CD4-positive, alpha-beta T cell (primary cell): ENCODE results near the gene PTPRN2. TPM values are rescaled to one million over a fixed set of nuclear protein-coding genes. Genes with fewer than 3 reads are reported as not detected.
A peak's percentile ranks its signal among the peaks of the same experiment; 100 is the strongest.

Source experiments
- ATAC-seq: fragments of 200-7000 bp; cut with Tn5 transposase; one replicate; pipeline ENCODE4 v1.10.0; 2022; ENCODE audit warnings: mild to moderate bottlenecking; ENCODE audit not compliant: poor library complexity
- CTCF ChIA-PET: fragments of 350-600 bp; sonication (Branson Sonifier 250); formaldehyde crosslinking; loops from one replicate; lab custom pipeline; 2021; ENCODE audit warnings: antibody characterized with exemption, inconsistent platforms; lab: Charles Lee
- POLR2A ChIA-PET: fragments of 350-600 bp; sonication (Branson Sonifier 250); formaldehyde crosslinking; loops from one replicate; lab custom pipeline; 2021; ENCODE audit warnings: antibody characterized with exemption, inconsistent platforms; lab: Charles Lee
- DNase-seq, 14 experiments: peaks; one replicate each; pipeline ENCODE4 v3.0.0-alpha.2; 2013 to 2020; ENCODE audit warnings: mixed read lengths in 2 of 14
- H3K27ac ChIP-seq, 2 donors: one replicate each; pipeline versions ENCODE4 v1.5.1 to v1.7.0; 2013; ENCODE audit warnings: low read length in 2 of 2, low read depth in 1 of 2, mild to moderate bottlenecking in 1 of 2
- H3K27me3 ChIP-seq, 2 experiments: 1 replicate in 1 of 2; 2 replicates in 1 of 2; pipeline versions ENCODE4 v1.6.1 to v1.7.0; 2013; ENCODE audit warnings: low read length in 2 of 2, control low read depth in 1 of 2, mild to moderate bottlenecking in 1 of 2, moderate library complexity in 1 of 2; ENCODE audit not compliant: insufficient read depth in 2 of 2, control insufficient read depth in 1 of 2
- H3K36me3 ChIP-seq: one replicate; pipeline ENCODE4 v1.6.1; 2013; ENCODE audit warnings: low read length, control low read depth; ENCODE audit not compliant: insufficient read depth
- H3K4me1 ChIP-seq: one replicate; pipeline ENCODE4 v1.6.1; 2013; ENCODE audit warnings: low read length, control low read depth; ENCODE audit not compliant: insufficient read depth
- H3K4me3 ChIP-seq: one replicate; pipeline ENCODE4 v1.5.1; 2013; ENCODE audit warnings: mild to moderate bottlenecking, low read length, moderate library complexity
- H3K9me3 ChIP-seq, 2 experiments: 1 replicate in 1 of 2; 2 replicates in 1 of 2; pipeline versions ENCODE4 v1.6.1 to v1.7.0; 2013; ENCODE audit warnings: low read length in 2 of 2, mild to moderate bottlenecking in 2 of 2, control low read depth in 1 of 2, moderate library complexity in 1 of 2; ENCODE audit not compliant: control insufficient read depth in 1 of 2, insufficient read depth in 1 of 2
- H3K27ac Mint-ChIP-seq: one replicate; pipeline ENCODE4 v1.8.0; 2020; ENCODE audit warnings: mixed read lengths
- H3K27me3 Mint-ChIP-seq: one replicate; pipeline ENCODE4 v1.8.0; 2021; ENCODE audit warnings: mixed read lengths
- H3K36me3 Mint-ChIP-seq: one replicate; pipeline ENCODE4 v1.8.0; 2021; ENCODE audit warnings: low read depth, mixed read lengths
- H3K4me1 Mint-ChIP-seq: one replicate; pipeline ENCODE4 v1.8.0; 2021; ENCODE audit warnings: low read depth, mixed read lengths
- H3K4me3 Mint-ChIP-seq: one replicate; pipeline ENCODE4 v1.8.0; 2020; ENCODE audit warnings: mild to moderate bottlenecking, mixed read lengths
- H3K9me3 Mint-ChIP-seq: one replicate; pipeline ENCODE4 v1.8.0; 2020; ENCODE audit warnings: mixed read lengths
- CTCF ChIP-seq: fragments of 200-600 bp; IDR thresholded peaks from one replicate; pipeline ENCODE4 v1.8.0; 2022; ENCODE audit warnings: antibody characterized with exemption, mild to moderate bottlenecking
- intact Hi-C, 2 experiments: fragments of 100-400 bp; cut with DNase I in 1 of 2; cut with micrococcal nuclease in 1 of 2; formaldehyde crosslinking; loops; one replicate each; pipeline versions ENCODE4 v1.15.1 to v1.9.0; 2023 to 2025; cut with DNase I, micrococcal nuclease
- total RNA-seq, 174 experiments: library from RNA in 2 of 174; stranded (reverse) in 2 of 174; gene quantifications; one replicate each; pipeline ENCODE4 v1.2.3 and lab custom pipeline; 2021 to 2026

The PTPRN2 gene
- total RNA-seq, 2 experiments from 2014 or later = 0.34 to 0.44 TPM

GRCh38 chr7:157886711-157887110, 700.9 kb downstream of the PTPRN2 start:
- H3K9me3 Mint-ChIP-seq = no peaks in the 10 kb centered on the region
- ATAC-seq = no peak
- peaks cover 33% of the 10 kb centered on the region for H3K4me1 Mint-ChIP-seq
- no peaks in the 10 kb centered on the region for H3K27me3 Mint-ChIP-seq
- Histone ChIP-seq H3K4me3 (no peak overlapping the region), H3K27ac (no peak overlapping the region), H3K4me1 (peaks cover 22% of the 10 kb centered on the region), H3K9me3 (peaks cover 0 to 21% of the 10 kb centered on the region in 2 experiments), H3K27me3 (no peaks in the 10 kb centered on the region), H3K36me3 (no peaks in the 10 kb centered on the region)
- no peaks in the 10 kb centered on the region for H3K36me3 Mint-ChIP-seq
- POLR2A ChIA-PET = no interaction called here
- no peak for TF ChIP-seq CTCF
- no peak for DNase-seq
- no peak overlapping the region for H3K4me3 Mint-ChIP-seq
- CTCF ChIA-PET = no interaction called here
- peak overlapping the region; percentile 74 for H3K27ac Mint-ChIP-seq
- intact Hi-C loops = no loop called here

GRCh38 chr7:157886266-157886665, 701.4 kb downstream of the PTPRN2 start:
- no peaks in the 10 kb centered on the region for H3K27me3 Mint-ChIP-seq
- TF ChIP-seq CTCF = no peak
- DNase-seq (peak in 3 of 14 experiments; percentile 19 to 42 (median 34)), ATAC-seq (peak; percentile 26)
- intact Hi-C loops = no loop called here
- no peaks in the 10 kb centered on the region for H3K27me3 ChIP-seq
- no peak overlapping the region for H3K4me3 Mint-ChIP-seq
- no peaks in the 10 kb centered on the region for H3K36me3 Mint-ChIP-seq
- peaks cover 0 to 21% of the 10 kb centered on the region in 2 experiments for H3K9me3 ChIP-seq
- peaks cover 29% of the 10 kb centered on the region for H3K4me1 Mint-ChIP-seq
- no peaks in the 10 kb centered on the region for H3K9me3 Mint-ChIP-seq
- no peaks in the 10 kb centered on the region for H3K36me3 ChIP-seq
- peaks cover 22% of the 10 kb centered on the region for H3K4me1 ChIP-seq
- ChIA-PET POLR2A (no interaction called here), CTCF (no interaction called here)
- peak overlapping the region; percentile 74 for H3K27ac Mint-ChIP-seq
- no peak overlapping the region for H3K4me3 ChIP-seq
- no peak overlapping the region for H3K27ac ChIP-seq

GRCh38 chr7:157885140-157885539, 702.5 kb downstream of the PTPRN2 start:
- TF ChIP-seq CTCF = no peak
- H3K27ac ChIP-seq = no peak overlapping the region
- DNase-seq (no peak), ATAC-seq (no peak)
- ChIA-PET CTCF (no interaction called here), POLR2A (no interaction called here)
- H3K9me3 Mint-ChIP-seq = no peaks in the 10 kb centered on the region
- no peaks in the 10 kb centered on the region for H3K36me3 ChIP-seq
- no peak overlapping the region for H3K27ac Mint-ChIP-seq
- peaks cover 18% of the 10 kb centered on the region for H3K4me1 ChIP-seq
- no peaks in the 10 kb centered on the region for H3K27me3 ChIP-seq
- intact Hi-C loops = no loop called here
- H3K4me3 Mint-ChIP-seq = no peak overlapping the region
- H3K27me3 Mint-ChIP-seq = no peaks in the 10 kb centered on the region
- H3K4me3 ChIP-seq = no peak overlapping the region
- peaks cover 18% of the 10 kb centered on the region for H3K4me1 Mint-ChIP-seq
- H3K9me3 ChIP-seq = peaks cover 0 to 25% of the 10 kb centered on the region in 2 experiments
- no peaks in the 10 kb centered on the region for H3K36me3 Mint-ChIP-seq
